GM12878 (cell line): ENCODE measurements around the gene NGRN. TPM values are rescaled to one million over a fixed set of nuclear protein-coding genes. Genes with fewer than 3 reads are reported as not detected.
A peak's percentile ranks its signal among the peaks of the same experiment; 100 is the strongest.

Experiments used
- ATAC-seq: fragments of 200-7000 bp; cut with Tn5 transposase; 3 replicates; pipeline ENCODE4 v1.9.1; 2020; ENCODE audit warnings: mild to moderate bottlenecking, moderate library complexity
- BruUV-seq: library from RNA; stranded (reverse); fragments of 400-500 nt; replicated peaks from 2 replicates; lab custom pipeline; 2021; lab: Mats Ljungman, UMichigan
- CTCF ChIA-PET: fragments of 300-600 bp; sonication (Branson Sonifier 250); formaldehyde crosslinking; extraction: SDS; loops from one replicate; lab custom pipeline; 2021; ENCODE audit warnings: inconsistent platforms; lab: Yijun Ruan, JAX
- POLR2A ChIA-PET: fragments of 350-600 bp; formaldehyde crosslinking; extraction: SDS; loops from one replicate; lab custom pipeline; 2021; ENCODE audit warnings: inconsistent platforms; lab: Charles Lee
- RAD21 ChIA-PET: fragments of 300-600 bp; sonication (Branson Sonifier 250); formaldehyde crosslinking; loops from one replicate; lab custom pipeline; 2023; ENCODE audit warnings: antibody characterized with exemption; ENCODE audit not compliant: unreplicated experiment; lab: Charles Lee
- SMC1A ChIA-PET: fragments of 300-600 bp; sonication (Branson Sonifier 250); formaldehyde crosslinking; loops from one replicate; lab custom pipeline; 2023; ENCODE audit not compliant: unreplicated experiment, uncharacterized antibody; lab: Charles Lee
- DNase-seq: peaks from one replicate; pipeline ENCODE4 v3.0.0-alpha.2; 2011; ENCODE audit warnings: low read depth, low spot score
- FAIRE-seq: peaks from 3 replicates; lab custom pipeline; 2011; peaks lifted over from hg19 to GRCh38; lab: Jason Lieb, UNC
- H2AFZ ChIP-seq: 2 replicates; pipeline ENCODE4 v1.6.0; 2011; ENCODE audit warnings: low read depth, low read length, control low read depth; ENCODE audit not compliant: control insufficient read depth
- H3K27ac ChIP-seq: 2 replicates; pipeline ENCODE4 v1.5.1; 2011; ENCODE audit warnings: control low read depth; ENCODE audit not compliant: control insufficient read depth, insufficient read depth
- H3K27me3 ChIP-seq, 2 experiments: replicated peaks in 1 of 2; 2 replicates each; pipeline versions ENCODE4 v1.6.0 to v1.6.1; 2011; ENCODE audit warnings: low read length in 1 of 2; ENCODE audit not compliant: control insufficient read depth in 2 of 2, insufficient read depth in 2 of 2
- H3K36me3 ChIP-seq, 2 experiments: 2 replicates each; pipeline ENCODE4 v1.5.1; 2011; ENCODE audit warnings: low read length in 1 of 2; ENCODE audit not compliant: control insufficient read depth in 2 of 2, insufficient read depth in 2 of 2
- H3K4me1 ChIP-seq: 2 replicates; pipeline ENCODE4 v1.6.1; 2011; ENCODE audit warnings: mild to moderate bottlenecking, low read length, moderate library complexity, mixed read lengths; ENCODE audit not compliant: control insufficient read depth, insufficient read depth
- H3K4me2 ChIP-seq: 2 replicates; pipeline ENCODE4 v1.6.0; 2011; ENCODE audit warnings: control low read depth; ENCODE audit not compliant: control insufficient read depth, insufficient read depth
- H3K4me3 ChIP-seq: fragments of 200-600 bp; sonication (generic); 2 replicates; pipeline ENCODE4 v1.5.1; 2016
- H3K79me2 ChIP-seq: 2 replicates; pipeline ENCODE4 v1.6.0; 2011; ENCODE audit warnings: low read length; ENCODE audit not compliant: control insufficient read depth, insufficient read depth
- H3K9ac ChIP-seq: 2 replicates; pipeline ENCODE4 v1.8.0; 2011; ENCODE audit warnings: low read length, control low read depth, mixed read lengths; ENCODE audit not compliant: control insufficient read depth, insufficient read depth
- H3K9me3 ChIP-seq: replicated peaks from 3 replicates; pipeline ENCODE4 v1.5.1; 2011; ENCODE audit warnings: mild to moderate bottlenecking, low read length; ENCODE audit not compliant: control insufficient read depth, insufficient read depth
- H4K20me1 ChIP-seq: 2 replicates; pipeline ENCODE4 v1.6.0; 2011; ENCODE audit not compliant: control insufficient read depth, insufficient read depth
- BRCA1 ChIP-seq: IDR thresholded peaks from 2 replicates; pipeline ENCODE4 v1.6.1; 2011; ENCODE audit warnings: low read depth, low read length, improper control_type of control experiment
- HDAC2 ChIP-seq: fragments of 200-600 bp; sonication (generic); IDR thresholded peaks from 2 replicates; pipeline ENCODE4 v1.6.1; 2017
- KLF5 ChIP-seq: fragments of 450-650 bp; IDR thresholded peaks from 2 replicates; pipeline ENCODE4 v1.6.1; 2014; ENCODE audit warnings: mild to moderate bottlenecking; ENCODE audit not compliant: partially characterized antibody
- POU2F2 ChIP-seq: IDR thresholded peaks from 3 replicates; pipeline ENCODE4 v1.6.1; 2011; ENCODE audit warnings: low read depth, mild to moderate bottlenecking, low read length, borderline replicate concordance
- ZSCAN29 ChIP-seq: fragments of 450-650 bp; IDR thresholded peaks from 2 replicates; pipeline ENCODE4 v1.6.1; 2017; ENCODE audit warnings: mild to moderate bottlenecking, moderate library complexity
- WGBS: methylation state at CpG from one replicate; pipeline ENCODE4 v1.1.6; 2016; ENCODE audit warnings: low lambda C conversion rate; ENCODE audit not compliant: insufficient replicate concordance, insufficient coverage; ENCODE audit errors: missing lambda C conversion rate; 5-methylcytosine and 5-hydroxymethylcytosine counted together
- in situ Hi-C: fragments of 300-500 bp; cut with MboI; formaldehyde crosslinking; loops from 9 replicates; pipeline ENCODE4 v1.14.3; 2018; ENCODE audit warnings: mixed read lengths
- intact Hi-C: fragments of 100-400 bp; cut with micrococcal nuclease; formaldehyde crosslinking; loops from one replicate; pipeline ENCODE4 v1.14.2; 2022; ENCODE audit not compliant: unreplicated experiment
- polyA plus RNA-seq, 11 experiments: library from polyadenylated mRNA; depleted of rRNA in 4 of 11; unstranded in 6 of 11; stranded (reverse) in 5 of 11; fragments of >200 nt; fragmentation: Nextera tagmentation in 4 of 11; fragmentation: Illumina TruSeq in 1 of 11; extraction: Ambion mirVana in 4 of 11; extraction: Trizol in 1 of 11; gene quantifications; 1 replicate in 1 of 11; 2 replicates in 10 of 11; pipeline versions ENCODE4 v1.2.1 to v1.2.3, GENCODE V29; 2011 to 2016; ENCODE audit warnings: inconsistent platforms in 2 of 11, missing spikeins in 2 of 11, low read depth in 1 of 11
- total RNA-seq, 4 experiments: library from RNA; depleted of rRNA in 3 of 4; stranded (reverse); fragments of >200 nt in 3 of 4; fragmentation: Illumina TruSeq in 1 of 4; extraction: Trizol in 1 of 4; gene quantifications; 2 replicates each; pipeline versions ENCODE4 v1.2.1 to v1.2.3, GENCODE V29; 2013 to 2021
- TF ChIP-seq, protein P1 (sequence below): IDR thresholded peaks from 2 replicates; pipeline ENCODE4 v1.6.1; 2012; ENCODE audit warnings: mild to moderate bottlenecking, low read depth, low read length
- TF ChIP-seq, protein P2 (sequence below): fragments of 450-650 bp; IDR thresholded peaks from 2 replicates; pipeline ENCODE4 v1.6.1; 2014; ENCODE audit warnings: mild to moderate bottlenecking

NGRN gene
- total and polyA plus RNA-seq, 10 of the 15 experiments (the other 5 are each of a cell fraction or from before 2014, with no cell fraction given), result 5.8 to 31.3 (median 23.2) TPM

DNA sequence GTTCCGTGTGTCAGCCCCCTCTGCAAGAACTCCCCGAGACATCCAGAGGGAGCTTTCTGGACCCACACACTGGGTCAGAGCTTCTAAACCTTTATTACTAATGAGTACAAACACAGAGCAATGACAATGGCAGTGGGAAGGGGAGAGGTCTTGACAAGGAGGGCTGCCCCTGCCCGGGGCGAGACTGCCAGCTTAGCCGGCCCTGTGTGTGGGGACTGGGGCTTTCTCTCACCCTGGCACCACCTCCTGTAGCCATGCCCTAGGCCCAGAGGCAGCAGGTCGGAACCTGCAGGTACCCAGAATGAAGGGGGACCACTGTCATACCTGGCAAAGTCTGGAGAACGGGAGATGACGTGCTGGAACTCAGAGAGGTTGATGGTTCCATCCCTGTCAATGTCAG is 34.9 kb upstream of the NGRN start:
- Histone ChIP-seq H3K4me1 (peaks cover 28% of the 10 kb centered on the region), H3K79me2 (peaks cover 19% of the 10 kb centered on the region), H3K36me3 (peaks cover 15 to 16% of the 10 kb centered on the region in 2 experiments; a peak in 3 of 4 replicates), H3K9me3 (no peaks in the 10 kb centered on the region), H3K4me2 (peak overlapping the region; percentile 88), H3K27me3 (no peaks in the 10 kb centered on the region), H3K27ac (peak overlapping the region; percentile 66), H3K4me3 (peak overlapping the region; percentile 42; the same call in 1 of the 2 replicates), H3K9ac (peak overlapping the region; percentile 85; the same call in 1 of the 2 replicates), H4K20me1 (no peaks in the 10 kb centered on the region), H2AFZ (no peak overlapping the region)
- no TSS peak for BruUV-seq
- SMC1A ChIA-PET, result interaction anchor here (0.7 to 4.5 kb wide), 13 partner anchors 9 to 124 kb away, joined by 3 to 70 read pairs (median 5); no protein-coding TSS in a partner anchor
- WGBS, result 78% methylated on average over 8 of the region's 8 CpGs
- FAIRE-seq, result no peak
- in situ Hi-C loops, result no loop called here
- POLR2A ChIA-PET, result interaction anchor here (0.6 to 4.9 kb wide), 7 partner anchors 24 to 230 kb away, joined by 3 to 31 read pairs (median 5); partner anchors contain the start of gene SEMA4B
- intact Hi-C loops, result loop anchor here (5.0 kb wide), 5 partner anchors 38 to 432 kb away; partner anchors contain the start of gene AP3S2
- no peak for DNase-seq
- RAD21 ChIA-PET, result interaction anchor here (1.0 to 2.6 kb wide), 5 partner anchors 10 to 81 kb away, joined by 3 to 22 read pairs (median 5); no protein-coding TSS in a partner anchor
- no peak for TF ChIP-seq KLF5
- TF ChIP-seq POU2F2, result no peak
- TF ChIP-seq BRCA1, result no peak
- TF ChIP-seq HDAC2, result no peak
- TF ChIP-seq, protein P1, sequence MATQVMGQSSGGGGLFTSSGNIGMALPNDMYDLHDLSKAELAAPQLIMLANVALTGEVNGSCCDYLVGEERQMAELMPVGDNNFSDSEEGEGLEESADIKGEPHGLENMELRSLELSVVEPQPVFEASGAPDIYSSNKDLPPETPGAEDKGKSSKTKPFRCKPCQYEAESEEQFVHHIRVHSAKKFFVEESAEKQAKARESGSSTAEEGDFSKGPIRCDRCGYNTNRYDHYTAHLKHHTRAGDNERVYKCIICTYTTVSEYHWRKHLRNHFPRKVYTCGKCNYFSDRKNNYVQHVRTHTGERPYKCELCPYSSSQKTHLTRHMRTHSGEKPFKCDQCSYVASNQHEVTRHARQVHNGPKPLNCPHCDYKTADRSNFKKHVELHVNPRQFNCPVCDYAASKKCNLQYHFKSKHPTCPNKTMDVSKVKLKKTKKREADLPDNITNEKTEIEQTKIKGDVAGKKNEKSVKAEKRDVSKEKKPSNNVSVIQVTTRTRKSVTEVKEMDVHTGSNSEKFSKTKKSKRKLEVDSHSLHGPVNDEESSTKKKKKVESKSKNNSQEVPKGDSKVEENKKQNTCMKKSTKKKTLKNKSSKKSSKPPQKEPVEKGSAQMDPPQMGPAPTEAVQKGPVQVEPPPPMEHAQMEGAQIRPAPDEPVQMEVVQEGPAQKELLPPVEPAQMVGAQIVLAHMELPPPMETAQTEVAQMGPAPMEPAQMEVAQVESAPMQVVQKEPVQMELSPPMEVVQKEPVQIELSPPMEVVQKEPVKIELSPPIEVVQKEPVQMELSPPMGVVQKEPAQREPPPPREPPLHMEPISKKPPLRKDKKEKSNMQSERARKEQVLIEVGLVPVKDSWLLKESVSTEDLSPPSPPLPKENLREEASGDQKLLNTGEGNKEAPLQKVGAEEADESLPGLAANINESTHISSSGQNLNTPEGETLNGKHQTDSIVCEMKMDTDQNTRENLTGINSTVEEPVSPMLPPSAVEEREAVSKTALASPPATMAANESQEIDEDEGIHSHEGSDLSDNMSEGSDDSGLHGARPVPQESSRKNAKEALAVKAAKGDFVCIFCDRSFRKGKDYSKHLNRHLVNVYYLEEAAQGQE, result no peak
- TF ChIP-seq, protein P2, sequence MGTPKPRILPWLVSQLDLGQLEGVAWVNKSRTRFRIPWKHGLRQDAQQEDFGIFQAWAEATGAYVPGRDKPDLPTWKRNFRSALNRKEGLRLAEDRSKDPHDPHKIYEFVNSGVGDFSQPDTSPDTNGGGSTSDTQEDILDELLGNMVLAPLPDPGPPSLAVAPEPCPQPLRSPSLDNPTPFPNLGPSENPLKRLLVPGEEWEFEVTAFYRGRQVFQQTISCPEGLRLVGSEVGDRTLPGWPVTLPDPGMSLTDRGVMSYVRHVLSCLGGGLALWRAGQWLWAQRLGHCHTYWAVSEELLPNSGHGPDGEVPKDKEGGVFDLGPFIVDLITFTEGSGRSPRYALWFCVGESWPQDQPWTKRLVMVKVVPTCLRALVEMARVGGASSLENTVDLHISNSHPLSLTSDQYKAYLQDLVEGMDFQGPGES, result no peak
- no peak for TF ChIP-seq ZSCAN29
- ATAC-seq, result no peak
- CTCF ChIA-PET, result interaction anchor here (1.0 to 4.8 kb wide), 9 partner anchors 9 to 131 kb away, joined by 3 to 38 read pairs (median 5); partner anchors contain the start of gene SEMA4B
